ENCODE results near the gene AGRN. TPM values are rescaled to one million over a fixed set of nuclear protein-coding genes. Genes with fewer than 3 reads are reported as not detected.

Gene AGRN
- total RNA-seq, 1 donor from 2014 or later, result 13.0 TPM

DNA sequence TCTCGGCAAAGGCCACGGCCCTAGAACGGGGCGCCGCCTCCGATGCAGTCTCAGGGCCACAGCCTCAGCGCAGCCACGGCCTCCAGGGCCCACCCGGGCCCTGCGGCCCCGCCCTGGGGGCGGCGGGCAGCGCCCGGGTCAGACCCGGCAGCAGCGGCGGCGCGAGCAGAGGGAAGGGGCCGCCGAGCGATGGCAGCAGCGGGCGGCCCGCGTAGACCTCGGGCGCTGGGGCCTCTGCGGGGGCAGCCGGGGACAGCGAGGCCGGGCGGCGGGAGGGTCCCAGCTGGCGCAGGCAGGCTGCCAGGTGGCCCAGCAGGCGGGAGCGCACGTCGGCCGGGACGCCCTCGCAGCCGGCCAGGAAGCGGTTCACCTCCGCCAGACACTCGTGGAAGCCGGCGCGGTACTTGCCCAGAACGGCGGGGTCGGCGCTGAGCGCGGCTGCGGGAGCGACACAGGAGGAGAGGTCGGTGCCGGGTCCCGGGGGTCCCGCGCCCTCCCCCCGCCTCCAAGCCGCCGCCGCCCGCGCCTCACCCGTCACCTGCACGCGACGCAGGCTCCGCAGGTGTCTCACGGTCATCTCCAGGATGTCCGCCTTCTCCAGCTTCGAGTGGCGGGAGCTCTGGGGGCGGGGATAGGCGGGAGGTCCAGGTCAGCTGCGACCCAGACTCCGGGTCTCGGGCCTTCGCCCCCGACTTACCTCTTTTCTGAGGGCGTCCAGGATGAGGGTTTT lies 20.8 kb upstream of the AGRN start:
- intact Hi-C loops (cut with micrococcal nuclease), result no loop called here
- TF ChIP-seq CTCF (IDR thresholded peaks at IDR 0.05; ENCODE audit: borderline replicate concordance), result no peak
- Histone ChIP-seq H3K9me3 (replicated peaks) (no peaks in the 10 kb centered on the region), H3K4me3 (peak overlapping the region; percentile 77), H3K27me3 (ENCODE audit: low read depth) (no peaks in the 10 kb centered on the region), H3K36me3 (no peaks in the 10 kb centered on the region), H3K4me1 (peaks cover 47% of the 10 kb centered on the region), H3K27ac (replicated peaks) (peak overlapping the region; percentile 99)
- no peak for DNase-seq

DNA sequence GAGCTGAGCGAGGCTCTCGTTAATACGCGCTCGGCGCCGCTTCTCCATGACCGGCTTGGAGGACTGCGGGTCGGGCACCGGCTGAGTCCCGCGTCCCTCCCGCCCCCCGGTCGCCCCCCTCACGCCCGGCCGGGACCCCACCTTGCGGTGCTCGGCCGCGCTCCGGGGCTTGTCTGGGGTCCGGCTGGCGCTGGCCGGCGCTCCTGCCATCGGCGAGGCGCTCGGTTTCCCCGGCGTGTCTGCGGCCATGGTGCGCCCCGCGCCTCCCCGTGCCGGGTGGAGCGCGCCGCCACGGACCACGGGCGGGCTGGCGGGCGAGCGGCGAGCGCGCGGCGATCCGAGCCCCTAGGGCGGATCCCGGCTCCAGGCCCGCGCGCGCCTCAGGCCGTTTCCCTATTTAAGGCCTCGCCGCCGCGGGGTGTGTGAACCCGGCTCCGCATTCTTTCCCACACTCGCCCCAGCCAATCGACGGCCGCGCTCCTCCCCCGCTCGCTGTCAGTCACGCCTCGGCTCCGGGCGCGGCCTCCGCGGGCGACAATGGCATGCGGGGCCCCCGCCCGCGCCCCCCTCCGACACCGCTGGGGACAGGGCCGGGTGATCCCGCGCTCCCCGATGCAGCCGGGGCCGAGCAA lies 20.1 kb upstream of the AGRN start, which contains the start of gene HES4:
TSS of gene HES4 (minus strand) at position 373 of the 632 bp plus-strand sequence. CDS start at position 249, 124 bp downstream.
- DNase-seq, result peak; percentile 95
- Histone ChIP-seq H3K27me3 (ENCODE audit: low read depth) (no peaks in the 10 kb centered on the region), H3K4me1 (peaks cover 54% of the 10 kb centered on the region), H3K9me3 (replicated peaks) (no peaks in the 10 kb centered on the region), H3K36me3 (no peaks in the 10 kb centered on the region), H3K27ac (replicated peaks) (peak within 1 kb of the TSS; percentile 99), H3K4me3 (peak within 1 kb of the TSS; percentile 77)
- TF ChIP-seq CTCF (IDR thresholded peaks at IDR 0.05; ENCODE audit: borderline replicate concordance), result no peak
- intact Hi-C loops (cut with micrococcal nuclease), result no loop called here

DNA sequence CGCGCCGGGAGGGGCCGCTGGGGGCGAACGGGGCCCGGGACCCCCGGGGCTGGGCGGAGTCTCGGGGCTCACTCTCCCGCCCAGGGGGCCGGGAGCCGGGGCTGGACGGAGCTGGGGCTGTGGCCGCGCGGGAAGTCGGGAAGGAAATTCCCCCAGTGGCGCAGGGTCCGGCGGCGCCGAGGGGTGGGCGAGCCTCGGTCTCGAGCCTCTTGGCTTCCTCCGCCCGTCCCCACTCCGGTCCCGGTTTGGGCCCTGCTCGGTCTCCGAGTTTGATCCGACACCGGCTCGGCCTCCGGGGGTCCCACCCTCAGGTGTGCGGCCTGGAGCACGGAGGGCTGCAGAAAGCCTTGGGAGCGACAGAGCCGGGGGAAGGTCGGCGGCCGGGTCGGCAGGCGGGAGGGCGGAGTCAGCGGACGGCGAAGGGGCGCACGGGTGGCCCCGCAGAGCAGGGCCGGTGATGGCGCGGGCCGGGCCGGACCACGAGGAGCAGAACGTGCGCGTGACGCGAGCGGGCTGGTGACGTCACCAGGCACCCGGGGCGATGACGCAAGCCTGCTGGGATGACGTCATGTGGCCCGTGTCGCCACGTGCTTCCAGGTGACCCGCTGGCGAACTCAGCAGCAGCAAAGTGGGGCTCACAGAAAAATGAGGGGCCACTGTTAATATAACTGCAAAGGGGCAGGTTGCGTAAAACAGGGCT lies 19.4 kb upstream of the AGRN start:
- no peak for TF ChIP-seq CTCF (IDR thresholded peaks at IDR 0.05; ENCODE audit: borderline replicate concordance)
- intact Hi-C loops (cut with micrococcal nuclease), result no loop called here
- peak; percentile 81 for DNase-seq
- Histone ChIP-seq H3K36me3 (no peaks in the 10 kb centered on the region), H3K27me3 (ENCODE audit: low read depth) (no peaks in the 10 kb centered on the region), H3K4me3 (peak overlapping the region; percentile 77), H3K9me3 (replicated peaks) (no peaks in the 10 kb centered on the region), H3K4me1 (peaks cover 61% of the 10 kb centered on the region), H3K27ac (replicated peaks) (peak overlapping the region; percentile 99)

- Histone ChIP-seq H3K27ac (replicated peaks) (peak overlapping the region; percentile 99), H3K9me3 (replicated peaks) (no peaks in the 10 kb centered on the region), H3K36me3 (no peaks in the 10 kb centered on the region), H3K4me1 (peaks cover 68% of the 10 kb centered on the region), H3K4me3 (peak overlapping the region; percentile 77), H3K27me3 (ENCODE audit: low read depth) (no peaks in the 10 kb centered on the region)
- intact Hi-C loops (cut with micrococcal nuclease), result no loop called here
- no peak for TF ChIP-seq CTCF (IDR thresholded peaks at IDR 0.05; ENCODE audit: borderline replicate concordance)
- DNase-seq, result no peak
Measured at GRCh38 chr1:1001057-1001783, 18.7 kb upstream of the AGRN start.
